ENCODE measurements around the gene P3H4.
"Not testable (repeated sequence)": the region's sequence is repeated elsewhere in the genome, so short reads cannot be mapped to it uniquely, and the experiment has no call there.

DNA sequence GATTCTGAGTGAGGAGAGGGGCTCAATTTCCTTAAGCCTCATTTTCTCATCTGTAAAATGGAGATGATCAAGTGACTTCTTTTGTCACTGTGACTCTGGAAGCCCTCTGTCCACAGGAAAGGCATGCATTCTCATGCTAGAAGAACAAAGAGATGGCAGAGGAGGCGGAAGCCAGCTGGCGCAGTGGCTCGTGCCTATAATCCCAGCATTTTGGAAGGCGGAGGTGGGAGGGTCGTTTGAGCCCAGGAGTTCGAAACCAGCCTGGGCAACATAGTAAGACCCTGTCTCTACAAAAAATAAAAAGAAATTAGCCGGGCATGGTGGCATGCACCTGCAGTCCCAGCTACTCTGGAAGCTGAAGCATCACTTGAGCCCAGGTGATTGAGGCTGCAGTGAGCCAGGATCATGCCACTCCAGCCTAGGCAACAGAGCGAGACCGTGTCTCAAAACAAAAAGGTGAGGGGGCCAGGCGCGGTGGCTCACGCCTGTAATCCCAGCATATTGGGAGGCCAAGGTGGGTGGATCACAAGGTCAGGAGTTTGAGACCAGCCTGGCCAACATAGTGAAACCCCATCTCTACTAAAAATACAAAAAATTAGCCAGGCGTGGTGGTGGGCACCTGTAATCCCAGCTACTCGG is 35.4 kb downstream of the P3H4 start:
- not testable (repeated sequence) for TF ChIP-seq POLR2A (IDR thresholded peaks at IDR 0.05; ENCODE audit: low read depth, low read length); POLR2AphosphoS5 (IDR thresholded peaks at IDR 0.05; ENCODE audit: low read depth, low read length); SPI1 (IDR thresholded peaks at IDR 0.05; ENCODE audit: low read depth, low read length); TAF1 (IDR thresholded peaks at IDR 0.05; ENCODE audit: low read depth, low read length); PAX5 (IDR thresholded peaks at IDR 0.05; ENCODE audit: insufficient read depth, low read length, severe bottlenecking); POU2F2 (IDR thresholded peaks at IDR 0.05; ENCODE audit: low read depth, low read length)

All from GM12891 (cell line).